ENCODE measurements around the gene CD58.

Gene CD58

DNA sequence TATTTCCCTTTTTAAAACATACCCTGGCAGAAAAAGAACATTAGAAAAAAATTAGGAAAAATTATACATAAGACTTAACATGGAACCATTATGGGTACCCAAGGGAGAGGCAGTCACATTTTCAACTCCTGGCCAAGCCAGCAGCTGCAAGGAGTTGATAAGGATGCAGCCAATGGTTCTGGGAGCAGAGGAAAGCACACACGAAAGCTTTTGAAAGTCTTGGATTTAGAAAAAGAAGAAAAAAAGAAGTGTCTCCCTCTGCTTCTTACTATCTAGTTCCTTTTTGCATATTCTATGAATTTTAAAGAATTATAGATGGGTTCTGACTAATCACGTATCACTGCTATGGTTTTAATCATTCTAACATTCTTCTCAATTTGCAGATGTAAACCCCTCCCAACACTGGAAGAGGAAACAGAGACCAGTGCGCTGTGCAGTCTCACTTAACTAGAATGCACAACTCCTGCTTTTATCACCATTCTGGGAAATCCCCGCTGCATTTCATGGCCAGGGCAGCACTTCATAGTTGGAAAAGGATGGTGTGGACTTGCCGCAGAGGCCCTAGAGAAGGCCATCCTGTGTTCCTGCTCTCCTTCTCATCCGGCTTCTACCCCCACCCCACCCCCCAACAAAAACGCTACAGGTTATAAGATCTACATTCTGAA is 2.7 kb upstream of the CD58 start:
- DNase-seq (ENCODE audit: insufficient read length, low spot score) (no peak), FAIRE-seq (no peak)
- TF ChIP-seq PAX5 (IDR thresholded peaks at IDR 0.05; ENCODE audit: insufficient read depth, low read length, severe bottlenecking): no peak
- no peak for TF ChIP-seq SPI1 (IDR thresholded peaks at IDR 0.05; ENCODE audit: low read depth, low read length)
- TF ChIP-seq POLR2AphosphoS5 (IDR thresholded peaks at IDR 0.05; ENCODE audit: low read depth, low read length): no peak
- no peak for TF ChIP-seq POLR2A (IDR thresholded peaks at IDR 0.05; ENCODE audit: low read depth, low read length)
- no peak for TF ChIP-seq TAF1 (IDR thresholded peaks at IDR 0.05; ENCODE audit: low read depth, low read length)
- no peak for TF ChIP-seq POU2F2 (IDR thresholded peaks at IDR 0.05; ENCODE audit: low read depth, low read length)

DNA sequence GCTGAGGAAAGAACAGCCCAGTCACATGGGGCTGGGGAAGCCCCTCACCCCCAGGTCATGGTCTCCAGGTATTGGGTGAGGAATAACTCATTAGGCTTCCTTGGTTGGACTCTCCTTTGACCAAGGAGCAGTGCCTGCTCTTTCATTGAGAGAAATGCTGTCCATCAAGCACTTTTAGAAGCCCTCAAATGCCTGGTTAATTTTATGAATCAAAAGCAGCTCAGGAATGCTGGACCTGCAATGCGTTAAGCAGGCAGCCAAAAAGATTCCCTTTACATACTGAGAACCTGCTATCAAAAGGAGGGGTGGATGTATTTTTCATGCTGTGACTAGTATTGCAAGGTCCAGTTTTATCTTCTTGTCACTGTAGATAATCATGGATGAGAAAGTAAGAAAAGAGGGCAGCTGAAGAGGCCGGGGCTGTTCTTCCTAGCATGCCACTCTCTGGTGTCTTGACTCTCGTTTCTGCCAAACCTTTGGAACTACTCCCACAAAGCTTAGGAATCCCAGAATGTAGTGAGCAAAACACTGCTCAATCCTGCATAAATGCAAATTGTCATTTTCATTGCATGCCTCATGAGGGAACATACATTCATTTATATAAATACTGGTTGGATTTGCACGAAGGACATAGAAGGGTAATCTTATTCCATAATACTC is 2.1 kb upstream of the CD58 start:
- DNase-seq (ENCODE audit: insufficient read length, low spot score): no peak
- TF ChIP-seq POU2F2 (IDR thresholded peaks at IDR 0.05; ENCODE audit: low read depth, low read length) (no peak), TAF1 (IDR thresholded peaks at IDR 0.05; ENCODE audit: low read depth, low read length) (no peak), SPI1 (IDR thresholded peaks at IDR 0.05; ENCODE audit: low read depth, low read length) (no peak), PAX5 (IDR thresholded peaks at IDR 0.05; ENCODE audit: insufficient read depth, low read length, severe bottlenecking) (no peak), POLR2AphosphoS5 (IDR thresholded peaks at IDR 0.05; ENCODE audit: low read depth, low read length) (no peak), POLR2A (IDR thresholded peaks at IDR 0.05; ENCODE audit: low read depth, low read length) (no peak)
- no peak for FAIRE-seq

DNA sequence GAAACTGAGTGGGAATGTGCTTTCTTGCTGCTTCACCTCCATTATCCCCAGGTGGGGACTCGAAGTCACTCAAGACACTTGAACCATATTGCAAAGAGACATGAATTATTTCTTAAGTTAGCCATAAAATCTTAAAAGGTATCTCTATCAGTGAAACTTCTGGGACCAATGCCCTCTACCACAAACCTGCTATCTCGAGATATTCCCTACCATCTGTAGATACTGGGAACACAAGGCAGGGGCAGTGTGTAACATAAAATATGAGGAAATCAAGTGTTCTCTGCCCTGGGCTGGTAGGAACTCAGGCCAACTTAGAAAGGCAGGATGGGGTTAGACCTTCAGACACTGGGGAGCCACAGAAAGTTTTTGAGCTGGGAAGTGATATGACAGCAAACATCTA is 1.3 kb upstream of the CD58 start:
- FAIRE-seq (no peak), DNase-seq (ENCODE audit: insufficient read length, low spot score) (no peak)
- no peak for TF ChIP-seq POLR2AphosphoS5 (IDR thresholded peaks at IDR 0.05; ENCODE audit: low read depth, low read length)

DNA sequence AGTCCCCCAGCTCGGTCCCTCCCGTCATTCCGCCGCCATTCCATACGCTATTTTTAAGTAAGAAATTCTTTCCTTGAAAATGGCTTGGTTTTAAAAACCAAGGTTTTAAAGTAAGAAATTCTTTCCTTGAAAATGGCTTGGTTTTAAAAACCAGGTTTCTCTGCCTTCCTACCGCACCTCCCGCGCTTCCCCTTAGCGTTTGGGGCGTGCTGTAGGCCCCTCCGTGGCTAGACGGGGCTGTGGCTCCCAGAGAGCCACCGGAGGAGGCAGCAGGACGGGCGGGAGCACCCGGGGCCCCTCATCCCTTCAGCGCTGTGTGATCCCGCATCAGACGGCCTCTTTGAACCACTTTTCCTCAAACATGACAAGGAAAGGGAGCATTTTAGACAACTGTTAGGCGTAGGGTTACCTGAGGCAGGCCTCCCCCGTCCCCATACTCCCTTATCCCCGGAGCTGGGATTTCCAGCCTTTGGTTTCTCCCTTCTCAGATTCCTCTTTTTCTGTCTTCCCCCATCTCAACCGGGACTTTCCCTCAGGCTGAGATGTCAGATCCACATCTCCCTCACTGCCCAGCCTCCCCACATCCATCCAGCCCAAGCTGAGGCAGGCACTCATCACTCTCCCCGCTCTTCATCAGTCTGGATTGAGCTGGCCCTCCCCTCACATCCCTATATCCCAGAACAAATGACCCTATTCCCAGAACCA is 541 bp upstream of the CD58 start:
- FAIRE-seq: peak; percentile 16
- TF ChIP-seq POU2F2 (IDR thresholded peaks at IDR 0.05; ENCODE audit: low read depth, low read length) (no peak), PAX5 (IDR thresholded peaks at IDR 0.05; ENCODE audit: insufficient read depth, low read length, severe bottlenecking) (no peak), SPI1 (IDR thresholded peaks at IDR 0.05; ENCODE audit: low read depth, low read length) (no peak)
- no peak for DNase-seq (ENCODE audit: insufficient read length, low spot score)

DNA sequence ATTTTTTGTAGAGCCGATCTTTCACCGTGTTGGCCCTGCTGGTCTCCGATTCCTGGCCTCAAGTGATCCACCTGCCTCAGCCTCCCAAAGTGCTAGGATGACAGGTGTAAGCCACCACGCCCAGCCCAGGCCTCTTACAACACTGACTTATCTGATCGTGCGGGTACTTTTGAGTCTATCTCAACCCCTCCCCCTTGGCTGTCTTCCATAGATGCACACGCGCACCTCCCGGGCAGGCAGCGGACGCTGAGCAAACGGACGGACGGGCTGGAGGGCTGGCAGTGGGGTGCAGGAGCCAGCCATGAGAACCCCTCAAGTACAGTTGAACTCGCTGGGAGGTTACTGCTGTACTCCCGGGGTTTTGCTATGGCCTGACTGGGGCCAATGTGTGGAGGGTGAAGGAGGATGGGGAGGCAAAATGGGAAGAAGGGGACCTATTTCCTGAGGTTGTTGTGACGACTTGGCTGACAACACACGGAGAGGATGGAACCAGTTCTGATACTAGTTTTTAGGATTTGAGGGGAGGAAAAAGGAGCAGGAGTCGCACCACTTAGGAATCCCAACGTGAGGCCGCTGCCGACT is 959 bp downstream of the CD58 start:
- FAIRE-seq (no peak), DNase-seq (ENCODE audit: insufficient read length, low spot score) (no peak)
- TF ChIP-seq POU2F2 (IDR thresholded peaks at IDR 0.05; ENCODE audit: low read depth, low read length): 0 out of 2 replicates have a peak, but pooled peaks have one; percentile 9
- no peak for TF ChIP-seq SPI1 (IDR thresholded peaks at IDR 0.05; ENCODE audit: low read depth, low read length)
- TF ChIP-seq POLR2AphosphoS5 (IDR thresholded peaks at IDR 0.05; ENCODE audit: low read depth, low read length): peak; percentile 79
- peak; percentile 72 for TF ChIP-seq TAF1 (IDR thresholded peaks at IDR 0.05; ENCODE audit: low read depth, low read length)

DNA sequence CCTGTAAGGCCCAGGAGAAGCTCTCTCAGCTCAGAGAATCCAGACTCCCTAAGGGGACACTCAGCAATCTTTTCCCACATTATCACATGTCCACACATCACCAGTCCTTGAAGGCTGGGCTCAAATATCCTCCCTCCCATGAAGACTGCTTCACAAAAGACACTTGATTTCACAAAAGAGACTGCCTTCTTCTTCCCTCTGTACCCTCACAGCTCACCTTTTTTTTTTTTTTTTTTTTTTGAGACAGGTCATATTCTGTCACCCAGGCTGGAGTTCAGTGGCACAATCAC is 1.5 kb downstream of the CD58 start:
- TF ChIP-seq POLR2A (IDR thresholded peaks at IDR 0.05; ENCODE audit: low read depth, low read length): no peak
- no peak for TF ChIP-seq PAX5 (IDR thresholded peaks at IDR 0.05; ENCODE audit: insufficient read depth, low read length, severe bottlenecking)
- FAIRE-seq (no peak), DNase-seq (ENCODE audit: insufficient read length, low spot score) (no peak)

DNA sequence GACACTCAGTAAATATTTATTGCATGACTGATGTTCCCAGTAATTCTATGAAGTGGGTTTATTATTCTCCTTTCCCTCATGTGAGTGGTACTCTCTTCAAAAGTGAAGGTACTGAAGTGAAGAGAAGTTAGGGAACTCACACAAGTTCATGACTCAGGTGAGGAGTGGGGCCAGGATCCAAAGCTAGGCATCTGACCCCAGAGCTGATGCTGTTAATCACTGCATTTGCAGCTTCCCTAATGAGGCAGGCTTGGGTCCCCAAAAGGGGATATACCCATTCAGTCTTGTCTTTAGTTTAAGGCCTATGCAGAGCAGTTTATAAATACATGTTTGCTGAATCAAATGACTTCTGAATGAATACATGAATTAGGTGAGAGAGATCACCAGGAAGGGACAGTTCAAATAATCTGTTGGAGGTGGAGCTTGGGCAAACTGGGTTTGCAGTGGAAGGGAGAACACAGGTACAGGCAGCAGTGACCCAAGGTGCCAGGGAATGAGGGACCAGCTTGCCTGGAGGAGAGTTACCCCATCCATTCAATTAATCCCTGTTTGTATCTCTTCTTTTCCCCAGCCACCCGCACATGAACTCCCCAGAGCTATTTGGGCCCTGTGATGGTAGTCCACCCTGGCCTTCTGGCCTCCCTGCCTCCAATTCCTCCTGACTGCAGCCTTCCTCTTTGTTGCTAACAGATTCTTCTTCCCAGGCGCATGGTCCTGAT is 2.0 kb downstream of the CD58 start:
- TF ChIP-seq POLR2AphosphoS5 (IDR thresholded peaks at IDR 0.05; ENCODE audit: low read depth, low read length): peak; percentile 80; the same call in 1 of the 2 replicates
- TF ChIP-seq PAX5 (IDR thresholded peaks at IDR 0.05; ENCODE audit: insufficient read depth, low read length, severe bottlenecking): no peak
- peak; percentile 78 for TF ChIP-seq POLR2A (IDR thresholded peaks at IDR 0.05; ENCODE audit: low read depth, low read length)
- TF ChIP-seq SPI1 (IDR thresholded peaks at IDR 0.05; ENCODE audit: low read depth, low read length): no peak
- no peak; the same call in 1 of the 2 replicates for TF ChIP-seq POU2F2 (IDR thresholded peaks at IDR 0.05; ENCODE audit: low read depth, low read length)
- TF ChIP-seq TAF1 (IDR thresholded peaks at IDR 0.05; ENCODE audit: low read depth, low read length): no peak
- DNase-seq (ENCODE audit: insufficient read length, low spot score) (no peak), FAIRE-seq (no peak)

DNA sequence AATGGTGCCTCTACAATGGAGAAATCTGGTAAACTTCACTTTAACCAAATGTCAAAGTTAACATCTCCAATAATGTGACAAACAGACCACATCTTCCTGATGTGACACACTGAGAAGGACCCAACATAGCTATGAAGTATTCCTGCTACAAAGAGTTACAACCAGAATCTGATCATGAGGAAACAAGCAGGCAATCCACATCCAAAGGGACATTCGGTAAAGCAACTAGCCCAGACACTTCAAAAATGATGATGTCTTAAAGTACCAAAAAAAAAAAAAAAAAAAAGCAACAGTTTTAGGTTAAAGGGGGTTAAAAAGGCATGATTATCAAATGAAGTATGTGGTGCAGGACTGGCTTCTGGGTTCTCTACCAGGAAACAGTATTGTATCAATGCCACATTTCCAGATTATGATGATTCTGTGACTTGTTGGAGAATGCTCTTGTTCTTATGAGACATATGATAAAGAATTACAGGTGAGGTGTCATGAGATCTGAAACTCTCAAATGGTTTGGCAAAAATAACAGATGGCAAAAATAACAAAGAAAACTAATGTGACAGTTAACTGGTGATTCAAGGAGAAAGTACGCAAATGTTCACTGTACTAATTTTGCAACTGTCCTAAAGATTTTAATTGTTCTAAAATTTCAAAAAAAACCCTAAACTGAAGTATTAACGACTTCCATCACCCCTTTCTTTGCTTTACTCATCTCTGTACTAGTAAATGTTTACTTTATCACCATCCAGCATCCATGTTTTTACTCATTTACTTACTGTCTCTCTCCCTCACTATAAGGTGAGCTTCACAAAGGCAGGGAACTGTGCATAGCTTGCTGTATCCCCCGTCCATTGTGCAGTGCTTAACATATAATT is 2.8 kb downstream of the CD58 start:
- no peak for DNase-seq (ENCODE audit: insufficient read length, low spot score)
- peak; percentile 32; the same call in 1 of the 2 replicates for TF ChIP-seq POLR2AphosphoS5 (IDR thresholded peaks at IDR 0.05; ENCODE audit: low read depth, low read length)
- no peak for TF ChIP-seq POU2F2 (IDR thresholded peaks at IDR 0.05; ENCODE audit: low read depth, low read length)
- peak; percentile 44; the same call in 1 of the 2 replicates for TF ChIP-seq TAF1 (IDR thresholded peaks at IDR 0.05; ENCODE audit: low read depth, low read length)
- no peak for FAIRE-seq

DNA sequence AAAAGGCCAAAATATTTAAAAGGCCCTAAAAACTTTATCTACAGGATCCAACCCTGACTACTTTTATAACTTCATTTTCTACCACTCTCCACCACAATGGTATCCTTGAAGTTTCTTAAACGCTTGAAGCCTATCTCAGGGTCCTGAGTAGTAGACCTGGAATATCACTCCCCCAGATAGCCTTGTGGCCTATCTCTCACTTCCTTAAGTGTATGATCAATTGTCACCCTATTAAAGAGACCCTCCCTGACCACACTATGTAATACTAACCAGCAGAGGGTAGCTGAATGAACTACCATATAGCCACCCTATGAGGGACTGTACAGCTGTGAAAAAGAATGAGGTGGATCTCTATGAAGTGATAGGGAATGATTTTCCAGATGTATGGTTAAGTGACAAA is 5.6 kb downstream of the CD58 start:
- no peak for DNase-seq (ENCODE audit: insufficient read length, low spot score)
- no peak for FAIRE-seq
- TF ChIP-seq TAF1 (IDR thresholded peaks at IDR 0.05; ENCODE audit: low read depth, low read length): no peak
- no peak for TF ChIP-seq POU2F2 (IDR thresholded peaks at IDR 0.05; ENCODE audit: low read depth, low read length)
- no peak for TF ChIP-seq POLR2A (IDR thresholded peaks at IDR 0.05; ENCODE audit: low read depth, low read length)
- TF ChIP-seq SPI1 (IDR thresholded peaks at IDR 0.05; ENCODE audit: low read depth, low read length): no peak
- TF ChIP-seq PAX5 (IDR thresholded peaks at IDR 0.05; ENCODE audit: insufficient read depth, low read length, severe bottlenecking): no peak
- TF ChIP-seq POLR2AphosphoS5 (IDR thresholded peaks at IDR 0.05; ENCODE audit: low read depth, low read length): no peak
